AG04449 (cell line): ENCODE measurements around the gene ASGR2.

Experiments
- CTCF ChIA-PET: fragments of 350-600 bp; formaldehyde crosslinking; extraction: SDS; loops from one replicate; lab custom pipeline; 2021; ENCODE audit warnings: antibody characterized with exemption; lab: Yijun Ruan, JAX
- POLR2A ChIA-PET: fragments of 400-600, 350-600 bp; formaldehyde crosslinking; extraction: SDS; loops from one replicate; lab custom pipeline; 2020; ENCODE audit warnings: antibody characterized with exemption, inconsistent platforms; lab: Yijun Ruan, JAX
- DNase-seq: peaks from one replicate; pipeline ENCODE4 v3.0.0-alpha.2; 2010; ENCODE audit warnings: low read depth, low spot score
- H3K4me3 ChIP-seq: 2 replicates; pipeline ENCODE4 v1.5.1; 2011; ENCODE audit warnings: low read depth, mild to moderate bottlenecking, control low read depth, low read length
- TF ChIP-seq, protein P1 (sequence below): IDR thresholded peaks from one replicate; pipeline ENCODE4 v1.5.1; 2011; ENCODE audit warnings: mild to moderate bottlenecking, moderate library complexity, low read length, control low read depth, inconsistent platforms; ENCODE audit not compliant: insufficient read depth; ENCODE audit errors: missing control alignments

The ASGR2 gene

DNA sequence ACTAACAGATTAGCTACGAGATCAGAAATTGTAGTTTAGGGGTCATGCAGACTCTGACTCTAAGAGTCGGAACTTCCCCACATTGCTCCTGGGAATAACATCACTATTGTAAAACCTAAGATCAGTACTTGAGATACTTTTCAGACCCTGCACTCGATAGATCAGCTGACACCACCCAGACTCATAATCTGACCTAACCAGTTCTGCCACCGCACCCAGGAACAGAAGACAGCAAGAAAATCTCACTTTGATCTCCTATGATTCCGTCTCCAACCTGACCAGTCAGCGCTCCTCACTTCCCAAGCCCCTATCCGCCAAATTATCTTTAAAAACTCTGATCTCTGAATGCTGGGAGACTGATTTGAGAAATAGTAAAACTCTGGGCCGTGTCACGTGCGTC, 27.2 kb upstream of the ASGR2 start:
- TF ChIP-seq, protein P1, sequence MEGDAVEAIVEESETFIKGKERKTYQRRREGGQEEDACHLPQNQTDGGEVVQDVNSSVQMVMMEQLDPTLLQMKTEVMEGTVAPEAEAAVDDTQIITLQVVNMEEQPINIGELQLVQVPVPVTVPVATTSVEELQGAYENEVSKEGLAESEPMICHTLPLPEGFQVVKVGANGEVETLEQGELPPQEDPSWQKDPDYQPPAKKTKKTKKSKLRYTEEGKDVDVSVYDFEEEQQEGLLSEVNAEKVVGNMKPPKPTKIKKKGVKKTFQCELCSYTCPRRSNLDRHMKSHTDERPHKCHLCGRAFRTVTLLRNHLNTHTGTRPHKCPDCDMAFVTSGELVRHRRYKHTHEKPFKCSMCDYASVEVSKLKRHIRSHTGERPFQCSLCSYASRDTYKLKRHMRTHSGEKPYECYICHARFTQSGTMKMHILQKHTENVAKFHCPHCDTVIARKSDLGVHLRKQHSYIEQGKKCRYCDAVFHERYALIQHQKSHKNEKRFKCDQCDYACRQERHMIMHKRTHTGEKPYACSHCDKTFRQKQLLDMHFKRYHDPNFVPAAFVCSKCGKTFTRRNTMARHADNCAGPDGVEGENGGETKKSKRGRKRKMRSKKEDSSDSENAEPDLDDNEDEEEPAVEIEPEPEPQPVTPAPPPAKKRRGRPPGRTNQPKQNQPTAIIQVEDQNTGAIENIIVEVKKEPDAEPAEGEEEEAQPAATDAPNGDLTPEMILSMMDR: no peak
- ChIA-PET POLR2A (no interaction called here), CTCF (interaction anchor here (1.1 to 15.4 kb wide), 4 partner anchors 7 to 92 kb away, joined by 3 to 465 read pairs (median 40); partner anchors contain the start of gene SLC16A11)

GRCh38 chr17:7139400-7139799, 24.8 kb upstream of the ASGR2 start:
- POLR2A ChIA-PET: no interaction called here
- CTCF ChIA-PET: interaction anchor here (0.6 to 15.4 kb wide), 6 partner anchors 10 to 296 kb away, joined by 3 to 465 read pairs (median 3); partner anchors contain the start of gene SLC16A11
- TF ChIP-seq, protein P1: no peak
- DNase-seq: no peak
- H3K4me3 ChIP-seq: no peak overlapping the region

More for the DNA sequence above, 27.2 kb upstream of the ASGR2 start:
- no peak overlapping the region for H3K4me3 ChIP-seq
- no peak for DNase-seq

- H3K4me3 ChIP-seq: no peak overlapping the region
- TF ChIP-seq, protein P1: no peak
- no peak for DNase-seq
- POLR2A ChIA-PET: no interaction called here
- CTCF ChIA-PET: interaction anchor here (0.9 to 15.4 kb wide), 6 partner anchors 10 to 158 kb away, joined by 3 to 465 read pairs (median 9); partner anchors contain the start of gene SLC16A11
Measured at GRCh38 chr17:7138800-7139381, 24.3 kb upstream of the ASGR2 start.

DNA sequence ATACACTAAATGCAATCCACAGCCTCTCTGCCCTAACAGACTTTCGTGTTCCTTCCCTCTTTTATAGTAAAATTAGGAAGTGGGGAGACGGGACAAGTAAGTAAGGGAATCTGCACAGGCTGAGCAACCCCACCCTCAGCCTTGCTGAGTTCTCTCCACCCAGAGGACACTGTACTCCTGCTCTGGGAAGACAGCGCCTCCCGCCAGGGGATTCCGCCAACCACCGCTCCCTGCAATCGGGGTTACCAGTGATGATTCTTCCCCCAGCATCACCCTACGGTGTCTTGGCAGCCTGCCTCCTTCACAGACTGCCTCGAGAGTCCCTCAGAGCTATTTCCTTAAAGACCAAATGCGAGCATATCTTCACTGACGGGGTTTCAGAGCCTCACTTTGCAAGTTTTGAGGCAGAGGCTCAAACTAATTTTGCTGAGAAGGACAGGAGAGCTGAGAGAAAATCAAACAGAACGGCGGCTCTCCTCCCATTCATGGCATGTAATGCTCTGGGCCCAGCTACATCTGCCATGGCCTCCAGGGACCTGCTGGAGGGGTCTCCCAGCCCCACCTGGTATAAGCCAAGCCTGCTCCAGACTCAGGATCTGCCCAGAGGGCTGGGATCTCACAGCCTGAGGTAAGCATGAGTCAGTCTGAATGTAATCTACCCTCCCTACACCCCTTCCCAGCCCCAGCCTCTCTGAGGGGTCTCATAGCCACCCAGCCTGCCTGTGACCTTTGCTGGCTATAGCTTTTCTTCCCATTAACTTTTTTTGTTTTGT, 22.7 kb upstream of the ASGR2 start:
- ChIA-PET CTCF (interaction anchor here (0.7 to 15.4 kb wide), 35 partner anchors 8 to 294 kb away, joined by 3 to 465 read pairs (median 5); partner anchors contain the start of genes ASGR1, ASGR2 and SLC16A11), POLR2A (no interaction called here)
- no peak for DNase-seq
- TF ChIP-seq, protein P1: no peak
- no peak overlapping the region for H3K4me3 ChIP-seq

- TF ChIP-seq, protein P1: peak; percentile 72
- DNase-seq: peak; percentile 4
- no peak overlapping the region for H3K4me3 ChIP-seq
- ChIA-PET POLR2A (interaction anchor here (0.6 kb wide), 2 partner anchors 27 to 1697 kb away, joined by 3 to 4 read pairs; partner anchors contain the start of gene C1QBP), CTCF (interaction anchor here (0.7 to 15.4 kb wide), 31 partner anchors 10 to 293 kb away, joined by 3 to 465 read pairs (median 5); partner anchors contain the start of genes ASGR1, ASGR2 and SLC16A11)
Measured at GRCh38 chr17:7136266-7136877, 21.8 kb upstream of the ASGR2 start.
